Cortex of kidney (tissue), 1 donor: Measurements from ENCODE around the gene IFNA4.

Experiments
- DNase-seq: peaks from one replicate; lab custom pipeline; 2025; lab: John Stamatoyannopoulos, UW

The IFNA4 gene

GRCh38 chr9:21165516-21165915 is 21.9 kb downstream of the IFNA4 start:
- DNase-seq: no peak

GRCh38 chr9:21160178-21160577 is 27.2 kb downstream of the IFNA4 start:
- no peak for DNase-seq

- DNase-seq: no peak
These were observed 31.9 kb downstream of the IFNA4 start for GRCh38 chr9:21155501-21155900.

GRCh38 chr9:21154018-21154608 is 33.3 kb downstream of the IFNA4 start:
- no peak for DNase-seq

- no peak for DNase-seq
These were observed 33.9 kb downstream of the IFNA4 start for GRCh38 chr9:21153336-21154017.

- DNase-seq: no peak
These were observed 42.8 kb downstream of the IFNA4 start for GRCh38 chr9:21144603-21145002.

- no peak for DNase-seq
These were observed 45.9 kb downstream of the IFNA4 start, which contains the start of gene IFNW1 for GRCh38 chr9:21141427-21141882. Gene IFNW1, minus strand, starts transcription at chr9:21141832. Its CDS starts 262 bp downstream, at chr9:21141570.

- no peak for DNase-seq
These were observed 50.4 kb downstream of the IFNA4 start for GRCh38 chr9:21137020-21137419.
